Neural progenitor cell (in vitro differentiated cells): ENCODE results near the gene UGT2B28. TPM values are rescaled to one million over a fixed set of nuclear protein-coding genes. Genes with fewer than 3 reads are reported as not detected.
"Not testable (repeated sequence)": the region's sequence is repeated elsewhere in the genome, so short reads cannot be mapped to it uniquely, and the experiment has no call there.

Source experiments
- DNase-seq: peaks from one replicate; pipeline ENCODE4 v3.0.0-alpha.2; 2016; ENCODE audit warnings: low spot score
- H2AFZ ChIP-seq: fragments of 200-600 bp; sonication (generic); replicated peaks from 2 replicates; pipeline ENCODE4 v1.6.1; 2016; ENCODE audit warnings: antibody characterized with exemption
- H3F3A ChIP-seq: fragments of 200-600 bp; sonication (generic); 2 replicates; pipeline ENCODE4 v1.6.1; 2016; ENCODE audit warnings: antibody characterized with exemption, low read depth
- H3K27ac ChIP-seq: fragments of 200-600 bp; sonication (generic); 2 replicates; pipeline ENCODE4 v1.5.1; 2016; ENCODE audit warnings: mild to moderate bottlenecking
- H3K27me3 ChIP-seq: fragments of 200-600 bp; sonication (generic); 2 replicates; pipeline ENCODE4 v1.6.1; 2016; ENCODE audit warnings: mild to moderate bottlenecking, moderate library complexity
- H3K36me3 ChIP-seq: fragments of 200-600 bp; sonication (generic); 2 replicates; pipeline ENCODE4 v1.5.1; 2016
- H3K4me1 ChIP-seq: fragments of 200-600 bp; sonication (generic); 2 replicates; pipeline ENCODE4 v1.6.1; 2016; ENCODE audit warnings: mixed run types
- H3K4me2 ChIP-seq: fragments of 200-600 bp; sonication (generic); 2 replicates; pipeline ENCODE4 v1.6.1; 2016
- H3K4me3 ChIP-seq: fragments of 200-600 bp; sonication (generic); 2 replicates; pipeline ENCODE4 v1.5.1; 2016
- H3K79me2 ChIP-seq: fragments of 200-600 bp; sonication (generic); 2 replicates; pipeline ENCODE4 v1.6.1; 2016; ENCODE audit warnings: low read depth
- H3K9ac ChIP-seq: fragments of 200-600 bp; sonication (generic); 2 replicates; pipeline ENCODE4 v1.6.1; 2016
- H3K9me3 ChIP-seq: fragments of 200-600 bp; sonication (generic); 2 replicates; pipeline ENCODE4 v1.5.1; 2016; ENCODE audit warnings: low read depth
- H4K20me1 ChIP-seq: fragments of 200-600 bp; sonication (generic); 2 replicates; pipeline ENCODE4 v1.6.1; 2016; ENCODE audit warnings: low read depth
- H3K27ac Mint-ChIP-seq: 3 replicates; pipeline ENCODE4 v1.8.0; 2021; ENCODE audit warnings: mixed read lengths
- H3K27me3 Mint-ChIP-seq: 2 replicates; pipeline ENCODE4 v1.8.0; 2022; ENCODE audit warnings: low read depth, mild to moderate bottlenecking, inconsistent platforms, moderate library complexity, mixed read lengths; ENCODE audit not compliant: insufficient read depth
- H3K36me3 Mint-ChIP-seq: 3 replicates; pipeline ENCODE4 v1.8.0; 2021; ENCODE audit warnings: mixed read lengths
- H3K4me1 Mint-ChIP-seq: 3 replicates; pipeline ENCODE4 v1.8.0; 2021; ENCODE audit warnings: mixed read lengths
- H3K4me3 Mint-ChIP-seq: 3 replicates; pipeline ENCODE4 v1.8.0; 2021; ENCODE audit warnings: mild to moderate bottlenecking, moderate library complexity, mixed read lengths
- H3K9me3 Mint-ChIP-seq: 3 replicates; pipeline ENCODE4 v1.8.0; 2020; ENCODE audit warnings: mixed read lengths
- total RNA-seq: library from RNA; depleted of rRNA; stranded (reverse); fragments of >200 nt; gene quantifications from 2 replicates; pipeline ENCODE4 v1.2.3, GENCODE V29; 2015; ENCODE audit warnings: low replicate concordance

UGT2B28 gene
- total RNA-seq, 1 donor from 2014 or later, result not detected

GRCh38 chr4:69343558-69344420 is 63.5 kb downstream of the UGT2B28 start:
- H3K4me3 ChIP-seq, result not testable (repeated sequence)

More at GRCh38 chr4:69343558-69344420, 63.5 kb downstream of the UGT2B28 start:
- not testable (repeated sequence) for DNase-seq, H3K4me3 Mint-ChIP-seq, H3K36me3 Mint-ChIP-seq, H3K79me2 ChIP-seq, H3K4me1 Mint-ChIP-seq, H3K27ac Mint-ChIP-seq, H3K9me3 Mint-ChIP-seq, H3F3A ChIP-seq, H3K27me3 ChIP-seq, H2AFZ ChIP-seq, H3K27me3 Mint-ChIP-seq, H3K4me1 ChIP-seq, H3K36me3 ChIP-seq, H3K27ac ChIP-seq, H3K4me2 ChIP-seq, H3K9me3 ChIP-seq, H3K9ac ChIP-seq, H4K20me1 ChIP-seq

Other genes starting within 250 kb of the UGT2B28 start
- not detected in 2 replicates for gene UGT2B7, start 184.0 kb upstream of the UGT2B28 start, total RNA-seq
- gene UGT2B11, start 65.7 kb upstream of the UGT2B28 start, total RNA-seq, result not detected in 2 replicates
- gene UGT2B4, start 215.4 kb downstream of the UGT2B28 start, total RNA-seq, result 0.28 and 0.31 TPM in 2 replicates